Choroid plexus epithelial cell (primary cell): Measurements from ENCODE around the gene CMIP.

ENCODE experiments used
- DNase-seq: peaks from one replicate; pipeline ENCODE4 v3.0.0-alpha.2; 2010; ENCODE audit warnings: low read depth
- H3K4me3 ChIP-seq: 2 replicates; pipeline ENCODE4 v1.5.1; 2011; ENCODE audit warnings: low read depth, mild to moderate bottlenecking, control low read depth, low read length, moderate library complexity
- TF ChIP-seq, protein P1 (sequence below): conservative IDR thresholded peaks from 2 replicates; pipeline ENCODE4 v1.5.1; 2011; ENCODE audit warnings: low read depth, mild to moderate bottlenecking, control low read depth, inconsistent platforms, low read length, moderate library complexity

The CMIP gene

DNA sequence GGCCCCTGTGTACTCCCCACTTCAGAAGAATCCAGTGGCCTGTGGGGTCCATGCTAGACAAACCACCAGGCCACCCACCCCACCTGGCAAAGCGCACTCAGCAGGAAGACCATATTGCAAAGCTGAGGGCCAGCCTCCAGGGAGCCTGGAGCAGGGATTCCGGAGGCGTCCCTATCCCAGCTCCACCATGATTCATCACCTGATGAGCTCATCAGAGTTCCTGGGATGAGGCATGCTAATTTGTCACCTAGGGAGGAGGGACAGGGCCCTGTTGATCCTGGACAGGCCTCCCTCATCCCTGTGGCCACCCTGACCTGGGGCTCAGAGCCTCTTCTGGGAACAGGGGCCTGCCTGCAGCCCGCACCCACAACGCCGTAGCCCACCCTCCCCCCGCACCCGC is 202.9 kb downstream of the CMIP start:
- DNase-seq: peak; percentile 30
- no peak overlapping the region for H3K4me3 ChIP-seq
- TF ChIP-seq, protein P1, sequence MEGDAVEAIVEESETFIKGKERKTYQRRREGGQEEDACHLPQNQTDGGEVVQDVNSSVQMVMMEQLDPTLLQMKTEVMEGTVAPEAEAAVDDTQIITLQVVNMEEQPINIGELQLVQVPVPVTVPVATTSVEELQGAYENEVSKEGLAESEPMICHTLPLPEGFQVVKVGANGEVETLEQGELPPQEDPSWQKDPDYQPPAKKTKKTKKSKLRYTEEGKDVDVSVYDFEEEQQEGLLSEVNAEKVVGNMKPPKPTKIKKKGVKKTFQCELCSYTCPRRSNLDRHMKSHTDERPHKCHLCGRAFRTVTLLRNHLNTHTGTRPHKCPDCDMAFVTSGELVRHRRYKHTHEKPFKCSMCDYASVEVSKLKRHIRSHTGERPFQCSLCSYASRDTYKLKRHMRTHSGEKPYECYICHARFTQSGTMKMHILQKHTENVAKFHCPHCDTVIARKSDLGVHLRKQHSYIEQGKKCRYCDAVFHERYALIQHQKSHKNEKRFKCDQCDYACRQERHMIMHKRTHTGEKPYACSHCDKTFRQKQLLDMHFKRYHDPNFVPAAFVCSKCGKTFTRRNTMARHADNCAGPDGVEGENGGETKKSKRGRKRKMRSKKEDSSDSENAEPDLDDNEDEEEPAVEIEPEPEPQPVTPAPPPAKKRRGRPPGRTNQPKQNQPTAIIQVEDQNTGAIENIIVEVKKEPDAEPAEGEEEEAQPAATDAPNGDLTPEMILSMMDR: no peak

DNA sequence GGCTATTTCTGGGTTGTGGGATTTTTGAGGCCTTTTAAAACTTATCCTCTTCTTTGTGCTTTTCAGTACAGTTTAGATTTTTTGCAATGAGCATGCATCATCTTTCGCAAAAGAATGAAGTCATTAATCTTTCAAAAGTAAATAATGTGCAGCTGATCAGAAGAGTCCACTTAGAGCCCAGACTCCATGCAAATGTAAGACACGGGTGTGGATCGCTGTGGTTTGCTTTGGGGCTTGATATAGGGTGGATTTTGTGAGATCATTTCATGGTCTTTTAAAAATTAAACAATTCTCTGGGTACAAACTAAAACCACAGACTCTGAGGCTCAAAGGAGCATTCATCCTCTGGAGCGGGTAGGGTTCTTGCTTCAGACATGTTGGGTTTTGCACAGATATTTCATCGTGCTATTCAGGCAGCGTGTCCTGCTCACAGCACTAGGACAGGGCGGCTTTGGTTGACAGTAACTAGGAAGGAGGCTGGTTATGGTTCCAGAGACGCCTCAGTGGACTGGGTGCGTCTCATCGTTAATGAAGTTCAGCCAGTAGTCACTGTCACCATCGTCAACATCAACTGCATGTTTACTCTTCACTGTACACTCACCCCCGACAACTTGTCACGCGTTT is 205.1 kb downstream of the CMIP start:
- H3K4me3 ChIP-seq: no peak overlapping the region
- DNase-seq: no peak
- TF ChIP-seq, protein P1: no peak

DNA sequence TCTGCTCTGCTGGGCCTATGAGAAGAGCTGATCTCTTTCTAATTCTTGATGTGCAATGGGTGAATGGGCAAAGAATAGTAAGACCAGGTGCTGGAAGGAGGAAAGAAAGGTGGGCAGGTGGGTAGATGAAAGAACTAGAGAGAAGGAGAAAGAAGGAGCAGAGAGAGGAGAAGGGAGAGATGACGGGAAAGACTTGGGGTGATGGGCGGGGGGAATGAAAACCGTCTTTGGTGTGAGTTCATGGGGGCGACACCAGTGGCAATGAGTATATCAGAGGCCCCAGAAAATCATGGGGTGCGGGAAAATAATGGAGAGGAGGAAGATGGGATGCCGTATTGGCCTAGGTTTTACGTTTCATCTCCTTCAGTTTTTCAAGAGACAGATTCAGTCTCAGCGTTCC is 205.7 kb downstream of the CMIP start:
- TF ChIP-seq, protein P1: no peak
- H3K4me3 ChIP-seq: no peak overlapping the region
- no peak for DNase-seq

DNA sequence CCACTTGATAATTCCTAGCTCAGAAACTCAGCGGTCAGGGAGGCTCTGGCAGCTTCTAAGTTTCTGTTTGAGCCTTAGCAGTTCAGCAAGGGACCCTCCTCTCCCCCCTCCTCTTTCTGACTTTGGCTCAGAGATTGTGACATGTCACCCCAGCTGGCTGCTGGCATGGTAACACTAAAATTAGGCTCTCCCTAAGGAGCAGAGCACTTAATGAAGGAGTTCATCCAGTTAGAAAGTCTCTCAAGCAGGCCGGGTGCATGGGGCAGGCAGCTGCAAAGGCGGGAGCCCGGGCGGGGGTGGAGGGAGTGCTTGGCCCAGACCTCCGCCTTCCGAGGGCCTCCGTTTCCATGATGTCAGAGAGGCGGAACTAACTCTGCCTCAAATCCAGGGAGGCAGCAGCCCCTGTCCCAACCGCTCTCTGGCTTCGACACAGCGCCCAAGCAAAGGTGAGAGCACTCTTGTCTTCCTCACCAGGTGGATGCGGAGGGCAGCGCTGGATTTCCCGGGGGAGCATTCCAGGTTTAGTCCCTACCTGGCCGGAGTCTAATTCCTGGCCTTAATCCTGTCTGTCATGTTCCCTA is 206.5 kb downstream of the CMIP start:
- TF ChIP-seq, protein P1: no peak
- peak; percentile 48 for DNase-seq
- no peak overlapping the region for H3K4me3 ChIP-seq

DNA sequence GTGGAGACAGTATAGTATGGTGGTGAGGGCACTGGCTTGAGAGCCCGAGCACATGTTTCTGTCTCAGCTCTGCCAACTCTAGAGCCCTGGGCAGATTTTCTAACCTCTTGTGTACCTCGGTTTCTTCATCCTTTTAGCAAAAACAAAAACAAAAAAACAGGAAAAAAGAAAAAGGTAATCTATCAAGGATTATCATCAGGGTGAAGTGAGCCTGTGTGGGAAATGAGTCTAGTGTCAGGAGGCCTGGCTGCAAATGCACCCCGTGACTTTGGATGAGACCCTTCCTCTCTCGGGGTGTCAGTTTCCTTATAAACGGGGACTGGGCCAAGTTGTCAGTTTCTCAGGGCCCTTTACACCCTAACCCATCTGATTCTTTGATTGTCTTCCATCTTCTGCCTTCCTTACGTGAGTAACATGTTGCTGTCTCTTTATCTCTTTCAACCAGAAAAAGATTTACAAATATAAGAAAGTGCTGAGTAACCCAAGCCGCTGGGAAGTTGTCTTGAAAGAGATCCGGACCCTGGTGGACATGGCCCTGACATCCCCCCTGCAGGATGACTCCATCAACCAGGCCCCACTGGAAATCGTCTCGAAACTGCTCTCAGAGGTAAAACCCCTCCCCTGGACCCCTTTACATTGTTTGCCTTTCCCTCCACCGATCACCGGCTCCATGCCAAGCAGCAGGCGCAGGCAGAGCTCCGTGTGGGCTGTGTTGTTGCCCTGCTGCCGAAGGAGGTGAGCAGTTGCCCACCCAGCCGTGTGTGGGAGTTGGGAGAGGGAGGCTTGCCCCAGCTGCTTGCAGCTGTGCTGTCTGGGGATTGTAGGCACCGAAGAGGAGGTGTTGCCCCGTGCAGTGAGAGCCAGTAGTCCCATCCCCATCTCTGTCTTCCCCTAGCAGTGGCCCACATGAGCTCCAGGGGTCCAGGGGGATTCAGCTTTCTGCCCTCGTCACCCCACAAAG is 207.4 kb downstream of the CMIP start:
- no peak for DNase-seq
- H3K4me3 ChIP-seq: no peak overlapping the region
- TF ChIP-seq, protein P1: no peak

DNA sequence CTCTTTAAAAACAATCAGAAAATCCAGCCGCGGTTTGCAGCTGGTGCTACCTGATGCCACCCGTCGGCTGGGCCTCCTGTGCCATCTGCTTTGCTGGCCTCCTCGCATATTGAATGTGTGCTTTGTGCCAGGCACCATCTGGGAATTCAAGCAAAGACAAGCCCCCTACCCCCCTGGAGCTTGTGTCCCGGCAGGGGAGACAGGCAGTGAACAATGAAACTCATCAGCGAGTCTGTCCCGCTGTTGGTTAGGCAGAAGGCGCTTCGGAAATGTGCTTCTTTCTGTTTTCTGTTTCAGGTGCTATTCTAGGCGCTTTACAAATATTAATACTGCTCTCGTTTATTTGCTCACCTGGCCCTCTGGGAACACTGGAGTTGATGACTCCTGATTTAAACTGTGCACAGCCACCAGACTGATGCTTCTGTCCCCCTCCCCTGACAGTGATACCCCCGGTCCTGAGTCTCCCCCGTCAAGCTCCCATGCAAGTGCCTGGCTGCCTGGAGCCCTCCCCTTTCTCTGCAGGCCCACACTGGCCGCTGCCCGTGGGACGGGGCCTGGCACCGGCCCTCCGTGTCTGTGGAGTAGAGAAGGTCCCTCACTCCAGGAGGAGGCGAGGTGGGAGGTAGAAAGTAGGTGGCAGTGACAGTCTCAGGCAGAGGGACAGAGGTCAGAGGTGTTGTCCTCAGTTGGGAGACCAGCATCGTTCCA is 208.3 kb downstream of the CMIP start:
- H3K4me3 ChIP-seq: no peak overlapping the region
- no peak for DNase-seq
- TF ChIP-seq, protein P1: no peak
